GM19099 (cell line): Measurements from ENCODE around the gene CEP55.

ENCODE experiments used
- POLR2A ChIP-seq: IDR thresholded peaks from 3 replicates; pipeline ENCODE4 v1.6.1; 2011; ENCODE audit warnings: low read depth; ENCODE audit not compliant: insufficient read length; ENCODE audit errors: extremely low read depth

CEP55 gene

DNA sequence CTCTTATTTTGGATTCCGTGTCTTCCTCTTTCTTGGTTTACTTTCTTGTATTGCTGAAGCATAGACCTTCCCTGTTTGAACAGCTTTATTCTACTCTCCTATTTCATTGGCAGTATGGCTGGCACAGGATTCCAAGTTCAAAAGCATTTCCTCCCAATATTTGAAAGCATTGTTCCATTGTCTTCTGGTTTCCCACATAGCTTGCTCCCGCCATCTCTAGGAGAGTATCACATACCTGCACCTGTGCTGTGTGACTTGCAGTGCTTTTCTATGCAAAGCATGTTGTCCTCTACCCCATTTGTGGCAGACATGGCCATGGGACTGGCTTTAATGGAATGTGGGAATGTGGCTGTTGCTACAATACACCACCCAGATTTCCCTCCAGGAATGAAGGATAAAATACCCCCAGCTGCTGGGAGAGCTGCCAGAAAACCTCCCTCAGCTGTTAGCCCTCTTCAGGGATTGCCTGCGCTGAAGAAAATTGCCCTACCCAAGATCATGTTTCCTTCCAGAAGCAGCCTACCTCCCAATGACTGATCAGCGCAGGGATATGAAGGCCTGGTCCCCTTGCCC is 7.4 kb upstream of the CEP55 start:
- no peak for TF ChIP-seq POLR2A

DNA sequence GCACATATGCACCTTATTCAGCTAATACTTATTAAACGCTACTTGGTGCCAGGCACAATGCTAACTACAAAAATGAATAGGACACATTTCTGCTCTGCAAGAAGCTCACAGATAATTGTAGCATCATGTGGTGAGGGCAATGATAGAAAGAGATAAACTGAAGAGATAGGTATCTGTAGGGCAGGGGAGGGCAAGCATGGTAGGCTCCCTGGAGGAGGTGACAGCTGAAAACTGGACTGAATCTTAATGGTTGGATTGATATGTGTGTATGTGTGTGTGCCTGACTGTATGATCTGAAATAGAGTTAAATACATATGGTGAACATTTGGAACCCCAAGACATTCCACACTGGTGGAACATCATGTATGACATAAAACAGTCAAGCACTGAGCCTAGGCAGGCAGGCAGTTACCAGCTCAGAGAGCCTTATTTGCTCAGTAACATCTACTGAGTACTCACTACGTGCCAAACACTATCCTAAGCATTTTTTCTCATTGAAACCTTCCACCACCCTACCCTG is 4.8 kb upstream of the CEP55 start:
- no peak for TF ChIP-seq POLR2A

DNA sequence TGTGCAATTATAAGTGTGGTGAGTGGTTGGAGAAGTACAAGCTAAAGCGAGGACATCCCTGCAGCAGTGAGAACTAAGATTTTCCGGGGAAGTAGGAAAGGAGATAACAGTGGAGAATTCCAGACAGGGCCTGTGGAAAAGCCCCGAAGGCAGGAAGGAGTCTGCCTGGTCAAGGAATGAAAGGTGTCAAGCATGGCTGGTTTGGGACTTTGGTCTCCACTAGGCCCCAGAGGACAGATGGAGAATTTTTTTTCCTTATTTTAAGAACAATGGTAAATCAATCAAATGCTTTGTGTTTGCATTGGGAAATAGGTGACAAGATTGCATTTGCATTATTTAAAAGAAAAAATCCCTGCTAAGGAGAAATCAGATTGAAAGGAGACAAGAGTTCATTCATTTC is 3.2 kb upstream of the CEP55 start:
- no peak for TF ChIP-seq POLR2A

DNA sequence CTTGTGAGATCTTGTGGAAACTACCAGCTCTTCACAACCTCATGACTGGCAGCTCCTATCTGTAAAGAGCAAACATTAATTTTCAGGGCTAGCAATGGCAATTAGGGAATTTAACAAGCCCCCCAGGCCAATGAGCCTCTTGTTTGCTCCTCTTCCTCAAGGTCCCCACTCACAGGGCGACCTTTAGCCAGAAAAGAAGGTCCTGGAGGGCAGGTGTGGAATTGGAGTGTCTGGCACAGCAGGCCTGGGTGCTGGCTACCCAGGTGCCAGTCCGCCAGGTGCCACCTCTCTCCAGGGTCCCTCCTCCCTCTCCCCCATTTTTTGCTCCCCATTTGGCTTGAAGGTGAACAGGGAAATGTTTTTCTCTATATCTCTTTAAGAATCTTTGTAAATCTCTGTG is 1.9 kb upstream of the CEP55 start:
- no peak for TF ChIP-seq POLR2A

DNA sequence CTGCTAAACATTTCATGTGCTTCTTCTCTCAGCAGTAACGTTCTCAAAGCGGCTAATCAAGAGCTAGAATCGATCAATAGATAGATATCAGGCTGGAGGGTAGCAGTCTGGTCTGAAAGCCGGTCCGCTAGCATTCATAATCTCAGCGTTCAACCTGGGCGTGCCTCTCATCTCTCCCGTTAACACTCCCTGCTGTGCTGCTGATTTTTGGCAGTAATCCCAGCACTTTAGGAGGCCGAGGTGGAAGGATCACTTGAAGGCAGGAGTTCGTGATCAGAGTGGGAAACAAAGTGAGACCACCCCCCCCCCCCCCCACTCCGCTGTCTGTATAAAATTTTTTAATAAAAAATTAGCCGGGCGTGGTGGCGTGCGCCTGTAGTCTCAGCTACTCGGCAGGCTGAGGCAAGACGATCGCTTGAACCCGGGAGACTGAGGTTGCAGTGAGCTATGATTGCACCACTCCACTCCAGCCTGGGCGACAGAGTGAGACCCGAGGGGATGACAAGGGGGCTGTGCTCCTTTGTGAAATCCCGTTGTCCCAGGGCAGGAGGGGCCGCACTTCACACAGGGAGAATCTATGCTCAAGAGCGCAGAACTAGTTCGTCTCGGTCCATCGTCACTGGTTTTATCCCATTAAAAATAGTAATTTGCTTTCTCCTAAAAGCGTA is 624 bp upstream of the CEP55 start:
- no peak for TF ChIP-seq POLR2A

DNA sequence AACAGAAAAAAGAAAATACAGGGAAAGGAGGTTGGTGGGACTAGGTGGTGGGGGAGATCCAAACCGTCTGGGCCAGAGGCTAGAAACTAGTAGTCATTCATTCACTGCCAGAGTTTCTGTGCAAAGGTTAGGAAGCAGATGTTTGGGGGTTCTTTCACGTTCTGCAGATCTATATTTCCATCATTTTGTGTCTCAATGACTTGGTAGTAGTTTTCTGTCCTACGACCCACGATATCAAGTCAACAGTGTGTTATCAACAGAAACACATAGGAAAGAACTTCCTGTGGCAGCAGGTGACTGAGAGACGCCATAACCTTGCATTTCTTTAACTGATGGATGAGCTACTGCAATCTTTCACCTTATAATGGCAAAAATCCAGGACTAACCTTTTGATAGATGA is 1.8 kb downstream of the CEP55 start:
- no peak for TF ChIP-seq POLR2A

DNA sequence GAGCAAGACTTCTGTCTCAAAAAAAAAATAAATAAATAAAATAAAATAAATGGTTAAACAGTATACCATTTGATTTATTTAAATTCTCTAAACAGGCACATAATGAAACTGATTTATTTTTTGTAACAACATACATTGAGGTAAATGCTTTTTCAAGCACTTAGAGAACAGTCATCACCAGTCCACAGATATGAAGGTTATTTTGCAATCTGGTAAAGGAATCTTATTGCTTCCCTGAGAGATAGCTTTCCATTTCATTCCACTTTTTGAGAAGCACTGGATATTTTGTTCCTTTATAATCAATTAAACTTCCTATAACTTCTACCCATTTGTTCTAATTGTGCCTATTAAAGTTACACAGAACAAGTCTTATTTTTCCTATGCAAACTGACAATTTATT is 5.2 kb downstream of the CEP55 start:
- no peak for TF ChIP-seq POLR2A

DNA sequence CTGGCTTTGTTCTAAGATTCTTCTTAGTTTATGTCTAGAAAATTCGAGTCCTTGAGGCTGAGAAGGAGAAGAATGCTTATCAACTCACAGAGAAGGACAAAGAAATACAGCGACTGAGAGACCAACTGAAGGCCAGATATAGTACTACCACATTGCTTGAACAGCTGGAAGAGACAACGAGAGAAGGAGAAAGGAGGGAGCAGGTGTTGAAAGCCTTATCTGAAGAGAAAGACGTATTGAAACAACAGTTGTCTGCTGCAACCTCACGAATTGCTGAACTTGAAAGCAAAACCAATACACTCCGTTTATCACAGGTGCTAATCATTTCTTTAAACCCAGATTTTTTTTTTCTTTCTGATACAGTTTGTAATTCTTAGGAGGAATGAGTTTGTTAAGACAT is 6.7 kb downstream of the CEP55 start:
- no peak for TF ChIP-seq POLR2A

DNA sequence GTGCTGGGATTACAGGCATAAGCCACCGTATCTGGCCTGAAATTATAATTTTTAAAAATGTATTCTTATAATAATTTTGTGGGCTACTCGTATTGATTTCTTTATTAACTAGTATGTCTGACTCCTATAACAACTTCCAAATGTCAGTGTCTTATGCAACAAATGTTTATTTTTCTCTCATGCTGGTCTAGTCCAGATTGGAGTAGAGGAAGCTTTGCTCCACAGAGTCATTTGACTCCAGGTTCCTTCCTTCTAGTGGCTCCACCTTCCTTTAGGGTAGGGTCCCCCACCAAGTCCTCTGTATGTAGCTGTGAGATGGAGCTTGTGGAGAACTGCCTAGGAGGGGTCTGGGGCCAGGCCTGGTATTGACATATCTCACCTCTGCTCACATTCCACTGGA is 8.7 kb downstream of the CEP55 start:
- TF ChIP-seq POLR2A, result no peak

DNA sequence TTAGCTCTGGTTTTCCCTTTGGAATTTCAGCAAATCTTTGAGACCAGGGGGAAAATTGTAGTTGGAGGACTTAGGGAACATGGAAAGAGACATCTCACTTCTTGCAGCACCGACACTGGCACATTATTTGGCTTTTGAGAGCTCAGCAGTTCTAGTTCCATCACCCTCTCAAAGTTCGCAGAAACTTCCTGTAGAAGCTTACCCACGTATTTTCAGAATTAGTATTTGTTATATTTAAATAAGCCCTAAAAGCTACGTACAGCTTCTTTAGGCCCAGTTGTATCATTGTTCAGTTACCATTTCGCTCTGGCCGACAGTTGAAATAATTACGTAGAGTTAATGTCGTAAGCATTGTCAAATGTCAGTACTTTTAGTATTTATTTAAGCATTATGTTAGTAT is 13.4 kb downstream of the CEP55 start:
- TF ChIP-seq POLR2A, result no peak

DNA sequence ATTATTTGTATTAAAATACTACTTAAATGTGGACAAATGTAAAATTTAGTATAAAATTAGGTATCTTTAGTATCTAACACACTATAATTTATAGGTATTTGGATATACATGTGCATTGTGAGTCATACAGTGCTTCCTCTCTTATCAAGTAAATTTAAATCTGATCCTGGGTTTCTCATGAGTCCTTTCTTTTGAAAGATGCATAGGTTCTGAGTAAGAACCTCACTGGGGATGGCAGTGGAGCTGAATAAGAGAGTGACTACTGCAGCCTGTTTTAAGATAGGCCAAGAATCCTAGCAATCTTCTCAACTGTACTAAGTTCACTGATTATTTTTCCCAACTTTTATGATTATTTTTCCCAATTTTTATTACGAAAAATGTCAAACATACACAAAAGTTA is 16.2 kb downstream of the CEP55 start:
- no peak for TF ChIP-seq POLR2A

DNA sequence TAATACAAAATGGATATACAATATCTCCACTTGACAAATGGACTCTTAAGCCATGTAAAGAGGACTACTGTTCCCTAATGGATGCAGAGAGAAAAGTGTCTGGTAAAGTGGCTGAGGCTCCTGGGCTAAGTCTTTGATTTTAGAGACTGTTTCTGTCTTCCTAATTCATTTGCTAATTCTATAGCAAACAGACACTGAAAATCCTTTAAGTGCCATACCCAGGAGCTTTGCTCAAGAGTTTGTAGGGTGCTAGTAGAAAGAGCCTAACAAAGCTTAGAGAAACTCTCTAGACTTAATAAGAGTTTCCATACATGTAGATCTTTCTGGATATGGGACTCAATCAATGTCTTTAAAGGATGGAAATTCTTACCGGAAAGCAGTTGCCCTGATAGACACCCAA is 16.7 kb downstream of the CEP55 start:
- no peak for TF ChIP-seq POLR2A

DNA sequence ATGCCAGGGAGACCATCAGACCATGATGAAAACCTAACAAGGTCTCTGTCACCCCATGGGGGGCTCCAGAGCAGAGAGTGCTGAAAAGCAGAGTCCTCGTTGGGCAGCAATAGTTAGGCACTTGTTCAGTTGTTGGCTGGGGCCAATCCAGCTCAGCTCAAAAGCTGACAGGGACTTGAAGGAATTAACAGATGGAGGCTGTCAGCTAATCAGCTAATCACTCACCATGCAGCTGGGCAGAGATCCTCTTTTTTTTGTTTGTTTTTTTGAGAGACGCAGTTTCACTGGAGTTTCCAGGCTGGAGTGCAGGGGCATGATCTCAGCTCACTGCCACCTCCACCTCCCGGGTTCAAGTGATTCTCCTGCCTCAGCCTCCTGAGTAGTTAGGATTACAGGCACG is 18.1 kb downstream of the CEP55 start:
- no peak for TF ChIP-seq POLR2A

DNA sequence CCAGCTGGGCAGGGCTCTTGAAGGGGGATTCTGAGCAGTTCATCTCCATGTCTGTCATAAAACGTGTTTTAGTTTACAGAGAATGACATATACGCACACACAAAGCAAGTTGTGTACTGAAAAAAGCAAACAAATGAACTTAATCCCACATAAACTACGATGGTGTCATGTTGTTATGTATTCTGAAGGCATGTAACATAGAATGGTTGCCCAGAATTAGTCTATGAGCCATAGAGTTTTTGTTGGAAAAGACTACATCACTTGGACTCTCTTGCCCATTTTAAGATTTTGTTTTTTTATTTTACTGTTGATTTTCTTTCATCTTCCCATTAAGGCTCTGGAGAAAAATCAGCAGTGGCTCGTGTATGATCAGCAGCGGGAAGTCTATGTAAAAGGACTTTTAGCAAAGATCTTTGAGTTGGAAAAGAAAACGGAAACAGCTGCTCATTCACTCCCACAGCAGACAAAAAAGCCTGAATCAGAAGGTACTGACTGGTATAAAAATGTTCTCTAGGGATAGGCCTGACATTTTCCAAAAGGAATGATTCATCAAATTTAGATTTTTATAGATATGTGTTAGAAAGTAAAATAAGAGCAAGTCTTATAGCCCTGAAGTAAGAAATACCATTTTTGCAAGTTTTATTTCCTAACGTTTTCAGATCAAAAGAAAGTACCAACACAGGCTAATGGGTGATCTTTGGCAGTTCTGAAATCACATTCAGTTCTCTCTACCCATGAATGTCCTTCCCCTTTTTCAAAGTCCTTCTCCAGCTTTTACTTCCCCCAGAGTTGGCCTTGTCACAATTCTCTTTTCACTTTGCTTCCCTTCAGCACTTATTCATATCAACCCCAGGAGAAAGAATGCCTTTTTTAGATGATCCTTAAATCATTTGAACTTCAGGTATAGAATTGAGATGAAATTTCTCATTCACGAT is 18.9 kb downstream of the CEP55 start:
- no peak for TF ChIP-seq POLR2A

DNA sequence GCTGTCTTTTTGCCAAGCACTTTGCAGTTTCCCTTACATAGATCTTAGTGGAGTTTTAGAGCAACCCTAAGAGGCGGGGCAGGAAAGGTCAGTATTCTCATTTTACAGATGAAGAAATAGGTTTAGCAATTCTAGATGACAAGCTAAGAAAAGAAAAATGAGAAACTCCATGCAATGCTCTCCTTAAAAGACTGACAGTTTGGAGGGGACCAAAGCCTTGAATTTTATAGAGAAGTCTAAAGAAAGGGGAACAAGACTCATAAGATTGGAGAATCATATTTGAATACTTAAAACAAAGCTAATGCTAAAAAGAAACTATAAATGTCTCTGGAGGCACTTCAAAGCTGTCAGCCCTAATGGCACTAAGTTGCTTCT is 19.6 kb downstream of the CEP55 start:
- TF ChIP-seq POLR2A, result no peak

DNA sequence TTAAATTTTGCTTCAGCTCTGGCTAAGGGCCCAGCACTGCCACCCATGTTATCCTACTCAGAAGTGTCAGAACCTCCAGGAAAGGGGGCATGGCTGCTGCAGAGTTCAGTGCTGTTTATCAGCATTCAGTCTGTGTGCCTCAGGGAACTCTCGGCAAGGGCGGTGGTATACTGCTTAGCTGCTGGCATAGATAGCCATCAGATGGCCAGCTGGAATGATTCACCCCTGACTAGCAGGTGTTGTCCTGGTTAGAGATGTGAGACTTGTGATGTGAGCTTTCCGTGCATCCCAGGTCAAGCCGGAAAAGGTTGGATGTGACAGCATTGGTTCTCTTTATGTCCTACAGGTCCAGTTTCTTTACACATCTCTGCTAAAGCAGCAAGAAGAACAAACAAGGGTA is 22.1 kb downstream of the CEP55 start:
- no peak for TF ChIP-seq POLR2A

DNA sequence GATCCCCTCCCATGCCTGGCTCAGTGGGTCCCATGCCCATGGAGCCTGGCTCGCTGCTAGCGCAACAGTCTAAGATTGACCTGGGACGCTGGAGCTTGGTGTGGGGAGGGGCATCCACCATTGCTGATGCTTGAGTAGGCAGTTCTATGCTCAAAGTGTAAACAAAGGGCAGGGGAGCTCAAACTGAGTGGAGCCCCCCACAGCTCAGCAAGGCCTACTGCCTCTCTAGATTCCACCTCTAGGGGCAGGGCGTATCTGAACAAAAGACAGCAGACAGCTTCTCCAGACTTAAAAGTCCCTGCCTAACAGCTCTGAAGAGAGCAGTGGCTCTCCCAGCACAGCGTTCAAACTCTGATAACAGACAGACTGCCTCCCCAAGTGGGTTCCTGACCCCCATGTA is 38.9 kb downstream of the CEP55 start:
- no peak for TF ChIP-seq POLR2A
